DOHH2 (cell line): ENCODE measurements around the gene MIA.
"Not testable (repeated sequence)": the region's sequence is repeated elsewhere in the genome, so short reads cannot be mapped to it uniquely, and the experiment has no call there.

Experiments used
- H3F3A ChIP-seq: fragments of 200-600 bp; sonication (generic), shearing (Covaris generic); 2 replicates; pipeline ENCODE4 v1.6.0; 2016; ENCODE audit warnings: antibody characterized with exemption, mild to moderate bottlenecking; ENCODE audit not compliant: control insufficient read depth, insufficient read depth
- H3K27ac ChIP-seq: fragments of 200-600 bp; sonication (generic); 2 replicates; pipeline ENCODE4 v1.5.1; 2014; ENCODE audit warnings: low read depth, mild to moderate bottlenecking, low read length, moderate library complexity
- H3K27me3 ChIP-seq: fragments of 200-600 bp; sonication (generic); 2 replicates; pipeline ENCODE4 v1.6.1; 2014; ENCODE audit warnings: mild to moderate bottlenecking, low read length, mixed read lengths; ENCODE audit not compliant: control insufficient read depth
- H3K36me3 ChIP-seq: fragments of 200-600 bp; sonication (generic); 2 replicates; pipeline ENCODE4 v1.6.1; 2014; ENCODE audit warnings: mild to moderate bottlenecking, low read length, moderate library complexity, mixed read lengths; ENCODE audit not compliant: control insufficient read depth
- H3K4me1 ChIP-seq: fragments of 200-600 bp; sonication (generic); 2 replicates; pipeline ENCODE4 v1.6.1; 2014; ENCODE audit warnings: mild to moderate bottlenecking, low read length, mixed read lengths; ENCODE audit not compliant: control insufficient read depth
- H3K4me2 ChIP-seq: fragments of 200-600 bp; sonication (generic); 2 replicates; pipeline ENCODE4 v1.6.0; 2014; ENCODE audit warnings: mild to moderate bottlenecking, low read length, moderate library complexity
- H3K4me3 ChIP-seq: fragments of 200-600 bp; sonication (generic); 2 replicates; pipeline ENCODE4 v1.5.1; 2014; ENCODE audit warnings: mild to moderate bottlenecking, low read length, mixed read lengths
- H3K79me2 ChIP-seq: fragments of 200-600 bp; sonication (generic); 2 replicates; pipeline ENCODE4 v1.6.1; 2014; ENCODE audit warnings: mild to moderate bottlenecking, low read length, mixed read lengths; ENCODE audit not compliant: control insufficient read depth
- H3K9me2 ChIP-seq: fragments of 200-600 bp; sonication (generic); replicated peaks from 2 replicates; pipeline ENCODE4 v1.6.1; 2014; ENCODE audit warnings: mild to moderate bottlenecking, low read length, mixed read lengths; ENCODE audit not compliant: control insufficient read depth
- H3K9me3 ChIP-seq: fragments of 200-600 bp; sonication (generic); 2 replicates; pipeline ENCODE4 v1.6.1; 2014; ENCODE audit warnings: antibody characterized with exemption, low read length, mixed read lengths; ENCODE audit not compliant: control insufficient read depth, insufficient read depth
- H4K20me1 ChIP-seq: fragments of 200-600 bp; sonication (generic); 2 replicates; pipeline ENCODE4 v1.6.0; 2014; ENCODE audit warnings: low read depth, mild to moderate bottlenecking, antibody characterized with exemption, low read length, moderate library complexity; ENCODE audit not compliant: control insufficient read depth, insufficient read depth
- EZH2phosphoT487 ChIP-seq: fragments of 200-600 bp; sonication (generic); IDR thresholded peaks from 2 replicates; pipeline ENCODE4 v1.6.1; 2017; ENCODE audit warnings: borderline replicate concordance, mild to moderate bottlenecking, antibody characterized with exemption, low read length, moderate library complexity, mixed read lengths
- TF ChIP-seq, protein P1 (sequence below): fragments of 200-600 bp; sonication (generic); IDR thresholded peaks from one replicate; pipeline ENCODE4 v1.5.1; 2014; ENCODE audit warnings: antibody characterized with exemption, mild to moderate bottlenecking, low read depth, low read length; ENCODE audit not compliant: poor library complexity, severe bottlenecking

MIA gene

DNA sequence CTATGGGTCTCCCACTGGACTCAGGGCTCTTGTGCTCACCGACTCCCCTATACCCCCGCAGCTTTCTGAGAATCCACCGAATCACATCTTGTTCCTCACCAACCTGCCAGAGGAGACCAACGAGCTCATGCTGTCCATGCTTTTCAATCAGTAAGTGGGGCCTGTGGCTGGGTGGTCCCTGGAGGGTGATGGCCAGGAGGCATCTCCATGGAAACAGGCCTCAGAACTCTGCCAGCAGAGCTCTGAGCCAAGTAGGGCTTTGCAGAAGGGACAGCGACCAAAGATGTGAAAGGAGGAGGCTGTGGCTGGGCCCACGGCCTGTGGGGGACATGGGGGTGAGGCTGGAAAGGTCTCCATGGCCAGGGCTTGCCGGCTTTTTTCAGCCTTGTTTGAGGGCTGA, 11.8 kb upstream of the MIA start:
- no peaks in the 10 kb centered on the region for H3K9me2 ChIP-seq
- H3K4me1 ChIP-seq = no peaks in the 10 kb centered on the region
- H3F3A ChIP-seq = peaks cover 11% of the 10 kb centered on the region
- no peaks in the 10 kb centered on the region for H3K9me3 ChIP-seq
- no peak overlapping the region for H3K4me2 ChIP-seq
- H3K4me3 ChIP-seq = no peak overlapping the region
- H3K27me3 ChIP-seq = no peaks in the 10 kb centered on the region
- H3K79me2 ChIP-seq = peaks cover 29% of the 10 kb centered on the region
- TF ChIP-seq, protein P1, sequence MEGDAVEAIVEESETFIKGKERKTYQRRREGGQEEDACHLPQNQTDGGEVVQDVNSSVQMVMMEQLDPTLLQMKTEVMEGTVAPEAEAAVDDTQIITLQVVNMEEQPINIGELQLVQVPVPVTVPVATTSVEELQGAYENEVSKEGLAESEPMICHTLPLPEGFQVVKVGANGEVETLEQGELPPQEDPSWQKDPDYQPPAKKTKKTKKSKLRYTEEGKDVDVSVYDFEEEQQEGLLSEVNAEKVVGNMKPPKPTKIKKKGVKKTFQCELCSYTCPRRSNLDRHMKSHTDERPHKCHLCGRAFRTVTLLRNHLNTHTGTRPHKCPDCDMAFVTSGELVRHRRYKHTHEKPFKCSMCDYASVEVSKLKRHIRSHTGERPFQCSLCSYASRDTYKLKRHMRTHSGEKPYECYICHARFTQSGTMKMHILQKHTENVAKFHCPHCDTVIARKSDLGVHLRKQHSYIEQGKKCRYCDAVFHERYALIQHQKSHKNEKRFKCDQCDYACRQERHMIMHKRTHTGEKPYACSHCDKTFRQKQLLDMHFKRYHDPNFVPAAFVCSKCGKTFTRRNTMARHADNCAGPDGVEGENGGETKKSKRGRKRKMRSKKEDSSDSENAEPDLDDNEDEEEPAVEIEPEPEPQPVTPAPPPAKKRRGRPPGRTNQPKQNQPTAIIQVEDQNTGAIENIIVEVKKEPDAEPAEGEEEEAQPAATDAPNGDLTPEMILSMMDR = no peak
- no peak for TF ChIP-seq EZH2phosphoT487
- no peak overlapping the region for H3K27ac ChIP-seq
- no peaks in the 10 kb centered on the region; the same call in 1 of the 2 replicates for H4K20me1 ChIP-seq
- H3K36me3 ChIP-seq = peaks cover 80% of the 10 kb centered on the region

DNA sequence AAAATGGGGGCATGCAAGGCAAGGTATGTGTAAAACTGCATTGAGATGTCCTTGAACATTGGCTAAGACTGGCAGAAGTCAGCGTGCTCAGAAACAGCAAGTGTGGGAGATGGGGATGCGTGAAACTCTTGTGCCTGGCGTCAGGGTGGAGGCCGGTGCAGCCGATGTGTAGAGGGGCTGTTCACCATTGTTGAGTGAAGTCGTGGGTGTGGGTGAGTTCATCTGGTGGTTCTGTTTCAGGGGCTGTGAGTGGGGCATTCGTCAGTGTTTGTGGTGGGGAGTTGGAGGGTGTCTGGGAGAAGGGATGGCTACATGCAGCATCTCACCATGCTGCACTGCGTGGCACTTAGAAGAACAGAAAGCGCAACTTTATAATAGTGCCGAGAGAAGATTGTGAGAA, 11.4 kb upstream of the MIA start:
- Histone ChIP-seq H3K27me3 (no peaks in the 10 kb centered on the region), H3K4me2 (no peak overlapping the region), H3K36me3 (peaks cover 80% of the 10 kb centered on the region), H3K79me2 (peaks cover 27% of the 10 kb centered on the region), H3K27ac (no peak overlapping the region), H3K4me3 (no peak overlapping the region), H4K20me1 (no peaks in the 10 kb centered on the region; the same call in 1 of the 2 replicates), H3K9me2 (no peaks in the 10 kb centered on the region), H3F3A (peaks cover 12% of the 10 kb centered on the region), H3K9me3 (no peaks in the 10 kb centered on the region), H3K4me1 (no peaks in the 10 kb centered on the region)
- no peak for TF ChIP-seq EZH2phosphoT487
- TF ChIP-seq, protein P1 = no peak

DNA sequence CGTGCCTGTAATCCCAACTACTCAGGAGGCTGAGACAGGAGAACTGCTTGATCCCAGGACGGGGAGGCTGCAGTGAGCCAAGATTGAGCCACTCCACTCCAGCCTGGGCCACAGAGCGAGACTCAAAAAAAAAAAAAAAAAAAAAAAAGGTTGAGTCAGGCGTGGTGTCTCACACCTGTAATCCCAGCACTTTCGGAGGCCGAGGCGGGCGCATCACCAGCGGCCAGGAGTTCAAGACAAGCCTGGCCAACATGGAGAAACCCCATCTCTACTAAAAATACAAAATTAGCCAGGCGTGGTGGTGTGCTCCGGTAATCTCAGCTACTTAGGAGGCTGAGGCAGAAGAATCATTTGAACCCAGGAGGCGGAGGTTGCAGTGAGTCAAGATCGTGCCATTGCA, 8.9 kb upstream of the MIA start:
- peaks cover 18% of the 10 kb centered on the region for H3F3A ChIP-seq
- not testable (repeated sequence) for H3K4me3 ChIP-seq, H3K27ac ChIP-seq, H3K4me2 ChIP-seq, H3K27me3 ChIP-seq, H4K20me1 ChIP-seq, H3K4me1 ChIP-seq, H3K79me2 ChIP-seq, H3K9me3 ChIP-seq, H3K9me2 ChIP-seq
- peaks cover 60% of the 10 kb centered on the region for H3K36me3 ChIP-seq

DNA sequence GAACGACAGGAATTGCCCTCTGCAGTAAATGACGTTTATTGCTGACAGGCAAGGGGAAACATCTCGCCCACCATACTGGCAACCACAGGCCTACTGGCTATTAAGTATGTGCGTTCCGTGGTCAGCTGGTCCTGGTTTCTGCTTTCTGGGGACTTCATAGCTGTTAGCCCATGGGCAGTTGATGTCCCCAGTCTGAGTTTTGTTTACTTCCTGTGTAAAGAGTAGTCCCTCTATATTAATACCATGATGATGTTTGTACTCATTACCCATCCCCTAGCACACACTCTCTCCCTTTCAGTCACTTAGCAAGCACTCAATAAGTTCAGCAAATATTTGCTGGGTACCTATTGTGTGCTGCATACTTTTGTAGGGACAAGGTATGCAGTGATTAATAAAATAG, 6.5 kb upstream of the MIA start:
- H3K27ac ChIP-seq = no peak overlapping the region
- H3K36me3 ChIP-seq = peaks cover 35% of the 10 kb centered on the region
- peaks cover 18% of the 10 kb centered on the region for H3F3A ChIP-seq
- H3K27me3 ChIP-seq = no peaks in the 10 kb centered on the region
- H3K4me3 ChIP-seq = no peak overlapping the region
- H3K9me3 ChIP-seq = peaks cover 4% of the 10 kb centered on the region; the same call in 1 of the 2 replicates
- H3K79me2 ChIP-seq = no peaks in the 10 kb centered on the region
- no peaks in the 10 kb centered on the region for H4K20me1 ChIP-seq
- H3K4me2 ChIP-seq = no peak overlapping the region
- TF ChIP-seq EZH2phosphoT487 = no peak
- TF ChIP-seq, protein P1 = no peak
- H3K4me1 ChIP-seq = peaks cover 8% of the 10 kb centered on the region
- no peaks in the 10 kb centered on the region for H3K9me2 ChIP-seq

DNA sequence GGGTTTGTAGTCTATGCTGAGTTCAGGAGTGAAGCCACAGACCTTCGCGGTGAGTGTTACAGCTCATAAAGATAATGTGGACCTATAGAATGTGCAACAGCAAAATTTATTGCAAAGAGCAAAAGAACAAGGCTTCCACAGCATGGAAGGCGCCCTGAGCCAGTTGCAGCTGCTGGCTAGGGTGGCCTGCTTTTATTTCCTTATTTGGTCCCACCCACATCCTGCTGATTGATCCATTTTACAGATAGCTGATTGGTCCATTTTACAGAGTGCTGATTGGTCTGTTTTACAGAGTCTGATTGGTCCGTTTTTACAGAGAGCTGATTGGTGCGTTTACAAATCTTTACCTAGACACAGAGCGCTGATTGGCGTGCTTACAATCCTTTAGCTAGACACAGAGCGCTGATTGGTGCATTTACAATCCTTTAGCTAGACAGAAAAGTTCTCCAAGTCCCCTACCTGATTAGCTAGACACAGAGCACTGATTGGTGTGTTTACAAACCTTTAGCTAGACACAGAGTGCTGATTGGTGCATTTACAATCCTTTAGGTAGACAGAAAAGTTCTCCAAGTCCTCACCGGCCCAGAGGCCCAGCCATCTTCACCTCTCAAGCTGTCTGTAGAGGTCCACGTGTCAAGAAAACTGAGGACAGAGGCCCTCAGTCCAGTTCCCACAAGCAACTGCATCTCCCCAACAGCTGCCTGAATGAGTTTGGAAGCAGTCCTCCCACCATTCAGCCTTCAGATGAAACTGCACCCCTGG, 4.0 kb upstream of the MIA start:
- H4K20me1 ChIP-seq, H3K9me3 ChIP-seq, H3K4me2 ChIP-seq, H3K79me2 ChIP-seq, H3K27me3 ChIP-seq, H3K27ac ChIP-seq, H3K4me3 ChIP-seq, H3K9me2 ChIP-seq: not testable (repeated sequence)
- H3K4me1 ChIP-seq = peaks cover 25% of the 10 kb centered on the region
- peaks cover 11% of the 10 kb centered on the region for H3K36me3 ChIP-seq
- H3F3A ChIP-seq = peaks cover 17% of the 10 kb centered on the region
